B cell (primary cell): ENCODE results near the gene HACE1. TPM values are rescaled to one million over a fixed set of nuclear protein-coding genes. Genes with fewer than 3 reads are reported as not detected.

Experiments
- ATAC-seq: fragments of 200-7000 bp; cut with Tn5 transposase; one replicate; pipeline ENCODE4 v1.10.0; 2021; ENCODE audit warnings: low read depth, mild to moderate bottlenecking, moderate number of reproducible peaks, moderate library complexity
- CTCF ChIA-PET: fragments of 350-600 bp; sonication (Branson Sonifier 250); formaldehyde crosslinking; loops from one replicate; lab custom pipeline; 2021; ENCODE audit warnings: antibody characterized with exemption, inconsistent platforms; lab: Charles Lee
- POLR2A ChIA-PET: fragments of 350-600 bp; sonication (Branson Sonifier 250); formaldehyde crosslinking; loops from one replicate; lab custom pipeline; 2021; ENCODE audit warnings: antibody characterized with exemption; lab: Charles Lee
- DNase-seq: peaks from one replicate; pipeline ENCODE4 v3.0.0; 2013
- H2AFZ ChIP-seq: 2 replicates; pipeline ENCODE4 v1.6.1; 2012; ENCODE audit warnings: mild to moderate bottlenecking, low read depth, low read length; ENCODE audit not compliant: insufficient read depth, poor library complexity, severe bottlenecking
- H3K27ac ChIP-seq, 2 donors: 1 replicate in 1 of 2; 2 replicates in 1 of 2; pipeline ENCODE4 v1.5.1; 2012 to 2013; ENCODE audit warnings: low read length in 2 of 2, mild to moderate bottlenecking in 2 of 2, moderate library complexity in 1 of 2
- H3K27me3 ChIP-seq, 4 experiments: fragments of 200-600 bp in 1 of 4; sonication (generic) in 1 of 4; replicated peaks in 1 of 4; 1 replicate in 2 of 4; 2 replicates in 2 of 4; pipeline versions ENCODE4 v1.6.1 to v1.7.0; 2013 to 2016; ENCODE audit warnings: low read length in 3 of 4, mild to moderate bottlenecking in 2 of 4, mixed read lengths in 1 of 4, moderate library complexity in 1 of 4; ENCODE audit not compliant: insufficient read depth in 4 of 4, control insufficient read depth in 3 of 4; ENCODE audit errors: control extremely low read depth in 1 of 4
- H3K36me3 ChIP-seq, 2 experiments: replicated peaks in 1 of 2; 1 replicate in 1 of 2; 2 replicates in 1 of 2; pipeline versions ENCODE4 v1.6.1 to v1.7.1; 2013; ENCODE audit warnings: low read length in 1 of 2; ENCODE audit not compliant: insufficient read depth in 2 of 2, control insufficient read depth in 1 of 2; ENCODE audit errors: control extremely low read depth in 1 of 2, extremely low read depth in 1 of 2
- H3K4me1 ChIP-seq, 2 donors: fragments of 200-600 bp in 1 of 2; sonication (generic) in 1 of 2; 1 replicate in 1 of 2; 2 replicates in 1 of 2; pipeline versions ENCODE4 v1.5.1 to v1.6.1; 2013 to 2017; ENCODE audit warnings: low read length in 2 of 2; ENCODE audit not compliant: control insufficient read depth in 2 of 2, insufficient read depth in 2 of 2
- H3K4me2 ChIP-seq: replicated peaks from 2 replicates; pipeline ENCODE3; 2012; ENCODE audit warnings: mild to moderate bottlenecking, low read depth, low read length; ENCODE audit not compliant: poor library complexity, severe bottlenecking
- H3K4me3 ChIP-seq, 5 experiments: fragments of 200-600 bp in 1 of 5; sonication (generic) in 1 of 5; 1 replicate in 3 of 5; 2 replicates in 2 of 5; pipeline versions ENCODE4 v1.5.1 to v1.7.0; 2011 to 2016; ENCODE audit warnings: low read length in 4 of 5, mild to moderate bottlenecking in 4 of 5, low read depth in 2 of 5, control low read depth in 1 of 5, moderate library complexity in 1 of 5; ENCODE audit not compliant: insufficient read depth in 1 of 5; ENCODE audit errors: control extremely low read depth in 1 of 5, extremely low read depth in 1 of 5
- H3K79me2 ChIP-seq: fragments of 200-600 bp; sonication (generic); one replicate; pipeline ENCODE4 v1.6.0; 2016; ENCODE audit warnings: low read length; ENCODE audit not compliant: control insufficient read depth, insufficient read depth
- H3K9ac ChIP-seq: fragments of 200-600 bp; sonication (generic); 2 replicates; pipeline ENCODE4 v1.6.1; 2017; ENCODE audit warnings: mild to moderate bottlenecking, low read length, moderate library complexity
- H3K9me3 ChIP-seq, 3 donors: one replicate each; pipeline versions ENCODE4 v1.6.1 to v1.7.1; 2013; ENCODE audit warnings: low read length in 2 of 3; ENCODE audit not compliant: control insufficient read depth in 2 of 3, insufficient read depth in 1 of 3; ENCODE audit errors: control extremely low read depth in 1 of 3
- H4K20me1 ChIP-seq: 2 replicates; pipeline ENCODE4 v1.6.0; 2012; ENCODE audit warnings: mild to moderate bottlenecking, low read length; ENCODE audit not compliant: insufficient read depth, control insufficient read depth, poor library complexity, severe bottlenecking
- H3K27ac Mint-ChIP-seq: one replicate; pipeline ENCODE4 v1.8.0; 2021; ENCODE audit warnings: mixed read lengths
- H3K27me3 Mint-ChIP-seq: one replicate; pipeline ENCODE4 v1.8.0; 2021; ENCODE audit warnings: mixed read lengths
- H3K4me1 Mint-ChIP-seq: one replicate; pipeline ENCODE4 v1.8.0; 2021; ENCODE audit warnings: mixed read lengths
- H3K4me3 Mint-ChIP-seq: one replicate; pipeline ENCODE4 v1.8.0; 2021; ENCODE audit warnings: mixed read lengths
- H3K9me3 Mint-ChIP-seq: one replicate; pipeline ENCODE4 v1.8.0; 2022; ENCODE audit warnings: mixed read lengths; ENCODE audit not compliant: insufficient read depth
- EZH2 ChIP-seq: IDR thresholded peaks from 2 replicates; pipeline ENCODE4 v1.6.1; 2012; ENCODE audit warnings: borderline replicate concordance, low read depth, mild to moderate bottlenecking, moderate library complexity, low read length; ENCODE audit not compliant: insufficient read depth, poor library complexity, severe bottlenecking
- WGBS: methylation state at CpG from one replicate; pipeline ENCODE4 v1.1.5; 2013; ENCODE audit warnings: missing lambda C conversion rate; ENCODE audit not compliant: insufficient coverage; 5-methylcytosine and 5-hydroxymethylcytosine counted together
- intact Hi-C: fragments of 100-400 bp; cut with micrococcal nuclease; formaldehyde crosslinking; loops from one replicate; pipeline ENCODE4 v1.10.0; 2022
- polyA minus RNA-seq: library from RNA; depleted of rRNA, polyadenylated mRNA; stranded (reverse); fragments of >200 nt; gene quantifications from 2 replicates; pipeline ENCODE4 v1.2.3, GENCODE V29; 2012
- polyA plus RNA-seq: library from polyadenylated mRNA; depleted of rRNA; stranded (reverse); fragments of >200 nt; gene quantifications from 2 replicates; pipeline ENCODE4 v1.2.3, GENCODE V29; 2012
- total RNA-seq, 2 donors: library from RNA; stranded (reverse); fragments of 120-200 nt in 1 of 2; gene quantifications; 1 replicate in 1 of 2; 2 replicates in 1 of 2; pipeline versions ENCODE4 v1.2.3 to v1.2.4, GENCODE V29; 2013 to 2022
- TF ChIP-seq, protein P1 (sequence below): fragments of 200-600 bp; IDR thresholded peaks from one replicate; pipeline ENCODE4 v1.8.0; 2022; ENCODE audit warnings: antibody characterized with exemption, mild to moderate bottlenecking

Gene HACE1, protein sequence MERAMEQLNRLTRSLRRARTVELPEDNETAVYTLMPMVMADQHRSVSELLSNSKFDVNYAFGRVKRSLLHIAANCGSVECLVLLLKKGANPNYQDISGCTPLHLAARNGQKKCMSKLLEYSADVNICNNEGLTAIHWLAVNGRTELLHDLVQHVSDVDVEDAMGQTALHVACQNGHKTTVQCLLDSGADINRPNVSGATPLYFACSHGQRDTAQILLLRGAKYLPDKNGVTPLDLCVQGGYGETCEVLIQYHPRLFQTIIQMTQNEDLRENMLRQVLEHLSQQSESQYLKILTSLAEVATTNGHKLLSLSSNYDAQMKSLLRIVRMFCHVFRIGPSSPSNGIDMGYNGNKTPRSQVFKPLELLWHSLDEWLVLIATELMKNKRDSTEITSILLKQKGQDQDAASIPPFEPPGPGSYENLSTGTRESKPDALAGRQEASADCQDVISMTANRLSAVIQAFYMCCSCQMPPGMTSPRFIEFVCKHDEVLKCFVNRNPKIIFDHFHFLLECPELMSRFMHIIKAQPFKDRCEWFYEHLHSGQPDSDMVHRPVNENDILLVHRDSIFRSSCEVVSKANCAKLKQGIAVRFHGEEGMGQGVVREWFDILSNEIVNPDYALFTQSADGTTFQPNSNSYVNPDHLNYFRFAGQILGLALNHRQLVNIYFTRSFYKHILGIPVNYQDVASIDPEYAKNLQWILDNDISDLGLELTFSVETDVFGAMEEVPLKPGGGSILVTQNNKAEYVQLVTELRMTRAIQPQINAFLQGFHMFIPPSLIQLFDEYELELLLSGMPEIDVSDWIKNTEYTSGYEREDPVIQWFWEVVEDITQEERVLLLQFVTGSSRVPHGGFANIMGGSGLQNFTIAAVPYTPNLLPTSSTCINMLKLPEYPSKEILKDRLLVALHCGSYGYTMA
- total RNA-seq (19.2 and 21.4 TPM in 2 replicates), polyA plus RNA-seq (7.5 and 8.7 TPM in 2 replicates), polyA minus RNA-seq (12.2 and 13.0 TPM in 2 replicates)
- 12.3 TPM for total RNA-seq (2013)

DNA sequence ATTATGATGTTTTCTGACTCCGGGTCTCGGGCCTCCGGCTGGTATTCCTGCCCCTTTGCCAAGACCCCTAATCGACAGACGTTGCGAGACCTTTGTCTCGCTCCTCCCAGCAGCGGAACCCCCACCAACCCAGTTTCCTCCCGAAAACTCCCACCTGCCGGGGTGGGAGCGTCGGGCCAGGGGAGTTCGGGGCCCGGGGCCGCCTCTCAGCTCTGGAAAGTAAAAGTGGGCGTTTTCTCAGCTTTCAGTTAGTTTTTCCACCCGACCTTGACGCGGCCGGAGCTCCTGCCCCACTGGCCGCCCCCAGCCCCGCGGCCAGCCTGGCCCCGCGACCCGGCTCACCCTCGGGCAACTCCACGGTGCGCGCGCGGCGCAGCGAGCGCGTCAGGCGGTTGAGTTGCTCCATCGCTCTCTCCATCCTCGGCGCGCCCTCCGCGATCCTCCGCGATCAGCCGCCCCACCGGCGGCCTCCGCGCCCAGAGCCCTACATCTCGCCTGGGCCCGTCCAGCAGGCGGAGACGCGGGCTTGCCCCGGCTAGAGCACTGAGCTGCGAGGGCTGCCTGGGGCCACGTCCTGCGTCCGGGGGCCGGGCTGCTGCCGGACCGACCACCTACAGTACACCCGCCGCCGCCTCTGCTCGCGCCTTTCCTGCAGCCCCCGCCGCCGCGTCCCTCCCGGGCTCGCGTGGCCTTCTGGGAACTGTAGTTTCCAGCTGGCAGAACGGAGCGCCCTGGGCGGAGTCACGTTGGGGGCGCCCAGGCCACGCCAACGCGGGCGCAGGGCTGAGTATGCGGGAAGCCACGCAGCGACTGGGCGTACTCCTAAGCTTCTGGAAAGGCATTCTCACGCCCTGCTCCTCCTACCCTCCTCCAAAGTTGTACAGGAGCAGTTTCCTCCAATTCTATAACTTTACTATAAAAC lies at the start of gene HACE1:
Gene HACE1 (minus strand): TSS at position 695 of the 922 bp plus-strand sequence. CDS start 277 bp downstream, at position 418.
- H3K4me1 Mint-ChIP-seq = peaks cover 17% of the 10 kb centered on the region
- H3K4me3 ChIP-seq = peak within 1 kb of the TSS; percentile 21 to 89 (median 77)
- H3K9me3 Mint-ChIP-seq = no peaks in the 10 kb centered on the region

More for the DNA sequence above, at the start of gene HACE1:
- Histone ChIP-seq H3K36me3 (no peaks in the 10 kb centered on the region), H3K9me3 (no peaks in the 10 kb centered on the region), H3K4me1 (peaks cover 6 to 8% of the 10 kb centered on the region in 2 donors), H3K4me2 (peak within 1 kb of the TSS; percentile 92), H3K9ac (peak within 1 kb of the TSS; percentile 78), H2AFZ (peak within 1 kb of the TSS; percentile 84), H3K79me2 (peaks cover 7% of the 10 kb centered on the region), H3K27ac (peak within 1 kb of the TSS; percentile 12 to 58), H4K20me1 (no peaks in the 10 kb centered on the region), H3K27me3 (no peaks in the 10 kb centered on the region)
- POLR2A ChIA-PET = no interaction called here
- intact Hi-C loops = loop anchor here (2.0 kb wide), 1 partner anchor 543 kb away; the partner anchor contains the start of gene PREP
- TF ChIP-seq EZH2 = no peak
- TF ChIP-seq, protein P1, sequence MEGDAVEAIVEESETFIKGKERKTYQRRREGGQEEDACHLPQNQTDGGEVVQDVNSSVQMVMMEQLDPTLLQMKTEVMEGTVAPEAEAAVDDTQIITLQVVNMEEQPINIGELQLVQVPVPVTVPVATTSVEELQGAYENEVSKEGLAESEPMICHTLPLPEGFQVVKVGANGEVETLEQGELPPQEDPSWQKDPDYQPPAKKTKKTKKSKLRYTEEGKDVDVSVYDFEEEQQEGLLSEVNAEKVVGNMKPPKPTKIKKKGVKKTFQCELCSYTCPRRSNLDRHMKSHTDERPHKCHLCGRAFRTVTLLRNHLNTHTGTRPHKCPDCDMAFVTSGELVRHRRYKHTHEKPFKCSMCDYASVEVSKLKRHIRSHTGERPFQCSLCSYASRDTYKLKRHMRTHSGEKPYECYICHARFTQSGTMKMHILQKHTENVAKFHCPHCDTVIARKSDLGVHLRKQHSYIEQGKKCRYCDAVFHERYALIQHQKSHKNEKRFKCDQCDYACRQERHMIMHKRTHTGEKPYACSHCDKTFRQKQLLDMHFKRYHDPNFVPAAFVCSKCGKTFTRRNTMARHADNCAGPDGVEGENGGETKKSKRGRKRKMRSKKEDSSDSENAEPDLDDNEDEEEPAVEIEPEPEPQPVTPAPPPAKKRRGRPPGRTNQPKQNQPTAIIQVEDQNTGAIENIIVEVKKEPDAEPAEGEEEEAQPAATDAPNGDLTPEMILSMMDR = no peak
- WGBS = under 1% methylated on average over 85 of the region's 89 CpGs
- Mint-ChIP-seq H3K27me3 (peaks cover 19% of the 10 kb centered on the region), H3K27ac (peak within 1 kb of the TSS; percentile 89), H3K4me3 (peak within 1 kb of the TSS; percentile 96)
- CTCF ChIA-PET = interaction anchor here (1.5 kb wide), 1 partner anchor 39 kb away, joined by 4 read pairs; no protein-coding TSS in a partner anchor
- DNase-seq (peak; percentile 90), ATAC-seq (peak; percentile 96)
